Body of pancreas (tissue), 4 donors: Measurements from ENCODE around the gene SART1. TPM values are rescaled to one million over a fixed set of nuclear protein-coding genes. Genes with fewer than 3 reads are reported as not detected.

Experiments used
- ATAC-seq: fragments of 150-250 bp; one replicate; pipeline ENCODE4 v1.9.1; 2016
- DNase-seq, 4 donors: peaks; one replicate each; pipeline ENCODE4 v3.0.0-alpha.2; 2019
- H3K27ac ChIP-seq, 4 donors: fragments of 200-600 bp; sonication (generic); 1 replicate in 3 of 4; 2 replicates in 1 of 4; pipeline versions ENCODE4 v1.5.1 to v1.6.1; 2016 to 2019; ENCODE audit warnings: mild to moderate bottlenecking in 1 of 4, mixed read lengths in 1 of 4, moderate library complexity in 1 of 4
- H3K27me3 ChIP-seq, 2 donors: fragments of 200-600 bp; sonication (generic); one replicate each; pipeline ENCODE4 v1.6.0; 2016; ENCODE audit warnings: mild to moderate bottlenecking in 1 of 2
- H3K36me3 ChIP-seq, 2 donors: fragments of 200-600 bp; sonication (generic); replicated peaks in 1 of 2; 2 replicates each; pipeline ENCODE4 v1.5.1; 2016; ENCODE audit warnings: low read depth in 2 of 2; ENCODE audit not compliant: insufficient read depth in 1 of 2
- H3K4me1 ChIP-seq: fragments of 200-600 bp; sonication (generic); one replicate; pipeline ENCODE4 v1.6.0; 2016
- H3K4me3 ChIP-seq, 2 donors: fragments of 200-600 bp; sonication (generic); 1 replicate in 1 of 2; 2 replicates in 1 of 2; pipeline ENCODE4 v1.5.1; 2016 to 2019
- H3K9me3 ChIP-seq, 3 donors: fragments of 200-600 bp; sonication (generic); 1 replicate in 2 of 3; 2 replicates in 1 of 3; pipeline ENCODE4 v1.5.1; 2016
- CTCF ChIP-seq, 7 experiments: fragments of 450-650 bp in 4 of 7; fragments of 200-600 bp in 3 of 7; sonication (generic) in 3 of 7; IDR thresholded peaks; one replicate each; pipeline ENCODE4 v1.5.1; 2016 to 2019; ENCODE audit warnings: antibody characterized with exemption in 7 of 7
- POLR2A ChIP-seq, 3 donors: fragments of 450-650 bp; IDR thresholded peaks; one replicate each; pipeline ENCODE4 v1.6.1; 2016; ENCODE audit warnings: antibody characterized with exemption in 3 of 3, mild to moderate bottlenecking in 2 of 3
- WGBS, 2 donors: methylation state at CpG; one replicate each; pipeline ENCODE4 v1.1.5; 2017; 5-methylcytosine and 5-hydroxymethylcytosine counted together
- intact Hi-C: fragments of 100-400 bp; cut with DNase I; formaldehyde crosslinking; loops from one replicate; pipeline ENCODE4 v1.15.1; 2023
- total RNA-seq, 2 donors: library from RNA; depleted of rRNA; stranded (reverse); fragments of >200 nt; gene quantifications; one replicate each; pipeline ENCODE4 v1.1.0, GENCODE V29; 2016

Gene SART1
- total RNA-seq, 2 donors from 2014 or later: 27.5 to 60.6 TPM

DNA sequence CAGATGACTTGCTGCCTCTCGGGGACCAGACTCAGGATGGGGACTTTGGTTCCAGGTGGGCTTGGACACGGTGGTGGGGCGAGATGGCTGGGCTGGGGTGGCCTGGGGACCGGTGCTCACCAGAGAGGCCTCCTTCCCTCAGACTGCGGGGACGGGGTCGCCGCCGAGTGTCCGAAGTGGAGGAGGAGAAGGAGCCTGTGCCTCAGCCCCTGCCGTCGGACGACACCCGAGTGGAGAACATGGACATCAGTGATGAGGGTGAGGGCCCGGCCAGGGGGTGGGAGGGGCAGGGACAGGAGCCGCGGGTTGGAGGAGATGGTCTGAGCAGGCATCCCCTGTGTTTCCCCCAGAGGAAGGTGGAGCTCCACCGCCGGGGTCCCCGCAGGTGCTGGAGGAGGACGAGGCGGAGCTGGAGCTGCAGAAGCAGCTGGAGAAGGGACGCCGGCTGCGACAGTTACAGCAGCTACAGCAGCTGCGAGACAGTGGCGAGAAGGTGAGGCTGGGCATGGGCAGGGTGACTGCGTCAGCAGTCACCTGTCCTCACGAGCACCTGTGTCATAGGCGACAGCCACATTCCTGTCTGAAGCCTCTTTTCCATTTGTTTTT, 5.9 kb downstream of the SART1 start:
- 87 to 95% methylated on average over 20 to 30 of the region's 30 CpGs for WGBS, 2 donors
- intact Hi-C loops: no loop called here
- DNase-seq: no peak

DNA sequence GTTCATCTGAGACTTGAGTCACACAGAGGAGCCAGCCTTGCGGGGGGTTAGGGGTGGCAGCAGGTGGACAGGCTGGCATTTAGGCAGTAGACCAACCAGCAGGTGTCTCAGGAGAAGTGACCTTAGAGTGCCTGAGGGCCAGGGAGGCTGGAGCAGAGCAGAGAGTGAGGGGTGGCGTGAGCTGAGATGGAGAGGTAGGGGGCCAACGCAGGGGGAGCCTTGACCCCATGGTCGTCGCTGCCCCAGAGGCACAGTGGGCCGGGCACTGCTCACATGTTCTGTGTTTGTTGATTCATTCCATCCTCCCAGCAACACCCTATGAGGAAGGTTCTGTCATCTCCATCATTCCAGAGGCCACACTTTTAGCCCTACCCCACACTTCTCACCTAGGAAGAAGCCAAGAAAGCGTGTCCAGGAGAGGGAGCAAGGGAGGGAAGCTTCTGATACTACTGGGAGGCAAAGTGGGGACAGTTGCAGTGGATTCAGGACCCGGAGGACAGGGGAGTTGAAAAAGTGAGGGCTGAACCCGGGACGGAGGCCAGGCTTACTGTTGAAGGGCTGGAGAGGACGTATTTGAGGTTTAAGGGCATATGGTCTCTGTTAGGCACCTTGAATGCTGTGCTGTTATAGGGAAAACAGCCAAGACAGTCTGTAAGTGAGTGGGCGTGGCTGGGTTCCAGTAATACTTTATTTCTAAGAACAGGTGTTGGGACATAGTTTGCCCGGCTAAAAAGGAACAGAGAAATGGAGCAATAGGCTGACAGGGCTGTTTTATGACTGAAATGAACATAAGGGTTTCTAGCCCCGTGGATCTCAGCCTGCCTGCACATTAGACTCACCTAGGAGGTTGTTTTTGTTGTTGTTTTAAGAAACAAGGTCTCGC, 7.3 kb downstream of the SART1 start:
- WGBS, 2 donors: 81 to 86% methylated on average over 15 of the region's 15 CpGs
- DNase-seq (no peak), ATAC-seq (no peak)
- Histone ChIP-seq H3K36me3 (peaks cover 11 to 39% of the 10 kb centered on the region in 2 donors), H3K4me3 (no peak overlapping the region), H3K27me3 (no peaks in the 10 kb centered on the region), H3K4me1 (peaks cover 2% of the 10 kb centered on the region), H3K9me3 (no peaks in the 10 kb centered on the region), H3K27ac (no peak overlapping the region)
- intact Hi-C loops: no loop called here
- TF ChIP-seq CTCF (IDR thresholded peaks at IDR 0.05): no peak
- TF ChIP-seq POLR2A (IDR thresholded peaks at IDR 0.05): no peak

More for the DNA sequence above, 5.9 kb downstream of the SART1 start:
- peaks cover 11 to 39% of the 10 kb centered on the region in 2 donors for H3K36me3 ChIP-seq
- H3K27me3 ChIP-seq: no peaks in the 10 kb centered on the region
- TF ChIP-seq POLR2A (IDR thresholded peaks at IDR 0.05): no peak
- no peak for TF ChIP-seq CTCF (IDR thresholded peaks at IDR 0.05)
- H3K4me1 ChIP-seq: peaks cover 16% of the 10 kb centered on the region
- no peak for ATAC-seq
- H3K9me3 ChIP-seq: no peaks in the 10 kb centered on the region
- no peak overlapping the region for H3K27ac ChIP-seq
- H3K4me3 ChIP-seq: no peak overlapping the region

DNA sequence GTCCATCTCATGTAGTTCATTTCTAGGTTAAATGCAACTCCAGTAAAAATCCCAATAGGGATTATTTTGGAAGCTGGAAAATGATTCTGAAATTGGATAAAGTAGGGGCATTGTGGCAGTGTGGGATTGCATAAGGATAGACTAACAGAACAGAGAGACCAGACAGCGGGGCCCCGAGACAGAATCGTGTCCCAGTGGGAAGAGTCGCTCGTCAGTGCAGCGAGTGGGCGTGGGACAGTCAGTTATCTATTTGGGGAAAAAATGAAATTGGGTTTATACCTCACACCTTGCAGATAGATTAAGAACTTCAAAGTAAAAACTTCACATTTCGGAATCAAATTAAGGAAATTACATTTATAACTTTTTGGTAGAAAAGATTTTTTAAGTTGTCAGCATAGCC, 10.6 kb downstream of the SART1 start:
- intact Hi-C loops: no loop called here
- Histone ChIP-seq H3K4me3 (no peak overlapping the region), H3K4me1 (no peaks in the 10 kb centered on the region), H3K36me3 (peaks cover 3 to 19% of the 10 kb centered on the region in 2 donors), H3K27me3 (no peaks in the 10 kb centered on the region), H3K9me3 (no peaks in the 10 kb centered on the region), H3K27ac (no peak overlapping the region)
- 94 to 95% methylated on average over 8 of the region's 8 CpGs for WGBS, 2 donors
- DNase-seq (no peak), ATAC-seq (no peak)
- TF ChIP-seq POLR2A (IDR thresholded peaks at IDR 0.05) (no peak), CTCF (IDR thresholded peaks at IDR 0.05) (no peak)

GRCh38 chr11:65973439-65974110, 12.0 kb downstream of the SART1 start:
- H3K27me3 ChIP-seq: no peaks in the 10 kb centered on the region
- H3K4me1 ChIP-seq: no peaks in the 10 kb centered on the region
- H3K36me3 ChIP-seq: peaks cover 5 to 20% of the 10 kb centered on the region in 2 donors
- ATAC-seq (no peak), DNase-seq (no peak)
- no peak overlapping the region for H3K4me3 ChIP-seq
- H3K27ac ChIP-seq: no peak overlapping the region
- no peaks in the 10 kb centered on the region for H3K9me3 ChIP-seq
- no peak for TF ChIP-seq CTCF (IDR thresholded peaks at IDR 0.05)
- TF ChIP-seq POLR2A (IDR thresholded peaks at IDR 0.05): no peak
- WGBS, 2 donors: 95 to 98% methylated on average over 13 of the region's 13 CpGs
- intact Hi-C loops: no loop called here
